Vagina (tissue), 2 donors: Measurements from ENCODE around the gene NRXN3. TPM values are rescaled to one million over a fixed set of nuclear protein-coding genes. Genes with fewer than 3 reads are reported as not detected.

Experiments
- DNase-seq, 2 donors: peaks; one replicate each; pipeline ENCODE4 v3.0.0-alpha.2; 2017; ENCODE audit errors: extremely low spot score in 2 of 2
- H3K27ac ChIP-seq: fragments of 200-600 bp; sonication (generic); one replicate; pipeline ENCODE4 v1.5.1; 2019
- H3K27me3 ChIP-seq: fragments of 200-600 bp; sonication (generic); one replicate; pipeline ENCODE4 v1.5.1; 2019
- H3K36me3 ChIP-seq, 2 donors: fragments of 200-600 bp; sonication (generic); one replicate each; pipeline ENCODE4 v1.5.1; 2017 to 2019
- H3K4me1 ChIP-seq: fragments of 200-600 bp; sonication (generic); one replicate; pipeline ENCODE4 v1.5.1; 2019
- H3K4me3 ChIP-seq, 2 donors: fragments of 200-600 bp; sonication (generic); 1 replicate in 1 of 2; 2 replicates in 1 of 2; pipeline ENCODE4 v1.5.1; 2016 to 2019
- H3K9me3 ChIP-seq: fragments of 200-600 bp; sonication (generic); one replicate; pipeline ENCODE4 v1.5.1; 2019
- POLR2A ChIP-seq, 2 donors: fragments of 450-650 bp; IDR thresholded peaks; one replicate each; pipeline ENCODE4 v1.6.1; 2017; ENCODE audit warnings: antibody characterized with exemption in 2 of 2, mild to moderate bottlenecking in 2 of 2, moderate library complexity in 2 of 2
- POLR2AphosphoS5 ChIP-seq, 2 donors: sonication (generic); formaldehyde crosslinking; IDR thresholded peaks; one replicate each; pipeline ENCODE4 v1.9.0; 2017; ENCODE audit warnings: antibody characterized with exemption in 2 of 2, mild to moderate bottlenecking in 2 of 2, low read depth in 1 of 2; ENCODE audit not compliant: insufficient read depth in 1 of 2
- intact Hi-C: fragments of 100-400 bp; cut with DNase I; formaldehyde crosslinking; loops from one replicate; pipeline ENCODE4 v1.15.1; 2023
- total RNA-seq: library from RNA; depleted of rRNA; stranded (reverse); fragments of >200 nt; gene quantifications from one replicate; pipeline ENCODE4 v1.2.3, GENCODE V29; 2016
- TF ChIP-seq, protein P1 (sequence below), 3 experiments: fragments of 450-650 bp in 2 of 3; fragments of 200-600 bp in 1 of 3; sonication (generic) in 1 of 3; IDR thresholded peaks; one replicate each; pipeline ENCODE4 v1.5.1; 2017 to 2019; ENCODE audit warnings: antibody characterized with exemption in 3 of 3, mild to moderate bottlenecking in 2 of 3, moderate library complexity in 2 of 3

Gene NRXN3
- total RNA-seq, 1 donor from 2014 or later = 4.7 TPM

DNA sequence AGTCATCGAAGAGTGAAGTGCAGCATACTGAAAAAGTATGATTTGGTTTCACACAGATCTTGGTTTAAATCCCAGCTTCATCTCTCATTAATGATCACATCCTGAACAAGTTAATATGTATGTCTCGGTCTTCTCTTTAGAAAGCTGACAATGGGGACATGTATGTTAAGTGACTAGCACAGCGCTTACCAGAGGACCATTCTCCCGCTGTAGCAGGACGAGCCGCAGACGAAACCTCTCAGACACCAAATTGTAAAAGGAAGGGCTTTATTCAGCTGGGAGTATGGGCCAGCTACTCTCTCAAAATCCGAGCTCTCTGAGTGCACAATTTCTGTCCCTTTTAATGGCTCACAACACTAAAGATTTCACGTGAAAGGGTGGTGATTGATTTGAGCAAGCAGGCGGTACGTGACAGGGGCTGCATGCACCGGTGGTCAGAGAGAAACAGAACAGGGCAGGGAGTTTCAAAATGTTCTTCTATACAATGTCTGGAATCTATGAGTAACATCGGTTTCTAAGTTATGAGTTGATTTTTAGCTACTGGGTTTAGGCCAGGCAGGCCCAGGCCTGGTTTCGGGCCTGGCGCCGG is 1358.7 kb downstream of the NRXN3 start:
- intact Hi-C loops = no loop called here
- DNase-seq = no peak
- Histone ChIP-seq H3K4me1 (no peaks in the 10 kb centered on the region), H3K36me3 (no peaks in the 10 kb centered on the region), H3K27ac (no peak overlapping the region), H3K27me3 (no peaks in the 10 kb centered on the region), H3K4me3 (no peak overlapping the region), H3K9me3 (no peaks in the 10 kb centered on the region)
- TF ChIP-seq POLR2A (IDR thresholded peaks at IDR 0.05) = no peak
- TF ChIP-seq POLR2AphosphoS5 (IDR thresholded peaks at IDR 0.05; ENCODE audit: insufficient read depth in 1 of 2, low read depth in 1 of 2) = no peak
- TF ChIP-seq, protein P1, sequence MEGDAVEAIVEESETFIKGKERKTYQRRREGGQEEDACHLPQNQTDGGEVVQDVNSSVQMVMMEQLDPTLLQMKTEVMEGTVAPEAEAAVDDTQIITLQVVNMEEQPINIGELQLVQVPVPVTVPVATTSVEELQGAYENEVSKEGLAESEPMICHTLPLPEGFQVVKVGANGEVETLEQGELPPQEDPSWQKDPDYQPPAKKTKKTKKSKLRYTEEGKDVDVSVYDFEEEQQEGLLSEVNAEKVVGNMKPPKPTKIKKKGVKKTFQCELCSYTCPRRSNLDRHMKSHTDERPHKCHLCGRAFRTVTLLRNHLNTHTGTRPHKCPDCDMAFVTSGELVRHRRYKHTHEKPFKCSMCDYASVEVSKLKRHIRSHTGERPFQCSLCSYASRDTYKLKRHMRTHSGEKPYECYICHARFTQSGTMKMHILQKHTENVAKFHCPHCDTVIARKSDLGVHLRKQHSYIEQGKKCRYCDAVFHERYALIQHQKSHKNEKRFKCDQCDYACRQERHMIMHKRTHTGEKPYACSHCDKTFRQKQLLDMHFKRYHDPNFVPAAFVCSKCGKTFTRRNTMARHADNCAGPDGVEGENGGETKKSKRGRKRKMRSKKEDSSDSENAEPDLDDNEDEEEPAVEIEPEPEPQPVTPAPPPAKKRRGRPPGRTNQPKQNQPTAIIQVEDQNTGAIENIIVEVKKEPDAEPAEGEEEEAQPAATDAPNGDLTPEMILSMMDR (IDR thresholded peaks at IDR 0.05) = no peak

DNA sequence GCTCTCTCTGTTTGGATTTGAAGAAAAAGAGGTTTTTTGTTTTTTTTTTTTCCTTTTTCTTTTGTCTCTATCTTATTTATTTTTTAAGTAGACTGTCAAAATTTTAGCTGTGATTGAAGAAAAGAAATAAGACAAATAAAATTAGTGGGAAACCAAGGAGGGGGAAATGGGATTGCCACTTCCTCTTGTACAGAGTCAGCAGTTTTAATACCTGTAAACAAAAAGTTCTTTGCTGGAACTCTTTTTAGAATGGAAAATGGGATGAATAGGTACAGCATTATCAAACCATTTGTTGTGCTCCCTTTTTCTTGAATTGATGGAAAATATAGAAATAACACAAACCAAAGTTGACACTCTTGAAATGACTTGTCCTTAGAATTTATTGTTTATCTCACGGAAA is 1360.4 kb downstream of the NRXN3 start:
- intact Hi-C loops = no loop called here
- TF ChIP-seq POLR2AphosphoS5 (IDR thresholded peaks at IDR 0.05; ENCODE audit: insufficient read depth in 1 of 2, low read depth in 1 of 2) (no peak), POLR2A (IDR thresholded peaks at IDR 0.05) (no peak)
- TF ChIP-seq, protein P1 (IDR thresholded peaks at IDR 0.05) = no peak
- no peak overlapping the region for H3K27ac ChIP-seq

DNA sequence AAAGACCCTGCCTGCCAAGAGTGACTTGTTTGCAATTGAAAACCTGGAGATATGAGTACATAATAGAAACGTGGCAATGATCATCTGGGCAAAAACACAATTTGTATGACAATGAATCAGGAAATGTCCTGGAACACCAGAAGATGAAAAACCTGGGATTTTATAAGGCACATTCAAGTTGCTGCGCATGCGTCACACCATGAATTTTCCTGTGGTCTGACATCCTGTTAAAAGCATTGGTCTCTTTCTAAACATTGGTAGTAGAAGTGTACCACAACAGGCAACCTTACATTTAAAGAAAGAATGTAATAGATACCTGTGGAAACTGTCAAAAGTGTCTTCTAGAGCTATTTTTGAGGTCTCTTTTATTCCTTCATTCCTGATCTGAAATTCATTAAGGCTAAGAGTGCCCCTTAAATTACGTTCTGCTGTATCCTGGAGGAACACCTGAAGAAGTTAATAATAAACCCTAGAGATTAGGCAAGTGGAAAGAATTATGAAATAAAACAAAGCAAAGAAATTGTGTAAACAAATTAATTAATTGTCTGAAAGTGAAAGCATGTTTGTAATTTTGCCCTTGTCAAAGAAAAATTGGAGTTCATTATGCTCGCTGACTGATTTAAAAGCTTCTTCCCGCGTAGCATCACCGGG is 1364.7 kb downstream of the NRXN3 start:
- Histone ChIP-seq H3K4me3 (no peak overlapping the region), H3K4me1 (no peaks in the 10 kb centered on the region), H3K9me3 (no peaks in the 10 kb centered on the region), H3K36me3 (no peaks in the 10 kb centered on the region), H3K27me3 (no peaks in the 10 kb centered on the region), H3K27ac (no peak overlapping the region)
- DNase-seq = no peak
- TF ChIP-seq, protein P1 (IDR thresholded peaks at IDR 0.05) = no peak
- TF ChIP-seq POLR2AphosphoS5 (IDR thresholded peaks at IDR 0.05; ENCODE audit: insufficient read depth in 1 of 2, low read depth in 1 of 2) (no peak), POLR2A (IDR thresholded peaks at IDR 0.05) (no peak)
- intact Hi-C loops = no loop called here

More for the DNA sequence above, 1360.4 kb downstream of the NRXN3 start:
- Histone ChIP-seq H3K27me3 (no peaks in the 10 kb centered on the region), H3K4me1 (no peaks in the 10 kb centered on the region), H3K9me3 (no peaks in the 10 kb centered on the region), H3K4me3 (no peak overlapping the region), H3K36me3 (no peaks in the 10 kb centered on the region)
- DNase-seq = no peak

DNA sequence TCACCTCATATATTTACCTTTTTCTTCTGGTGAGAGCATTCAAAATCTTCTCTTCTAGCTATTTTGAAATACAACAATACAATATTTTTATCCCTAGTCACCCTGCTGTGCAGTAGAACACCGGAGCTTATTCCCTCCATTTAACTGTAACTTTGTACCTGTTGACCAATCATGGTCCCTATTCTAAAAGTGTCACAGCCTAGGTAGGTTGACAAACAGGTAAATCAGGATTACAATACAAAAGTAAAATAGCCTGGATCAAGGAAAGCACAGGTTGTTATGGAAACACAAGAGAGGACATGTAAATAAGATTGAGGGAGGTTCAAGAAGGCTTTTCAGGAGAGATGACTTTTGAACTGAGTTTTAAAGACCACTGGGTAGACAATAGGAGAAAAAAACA is 1370.2 kb downstream of the NRXN3 start:
- H3K9me3 ChIP-seq = no peaks in the 10 kb centered on the region
- TF ChIP-seq, protein P1 (IDR thresholded peaks at IDR 0.05) = no peak
- TF ChIP-seq POLR2AphosphoS5 (IDR thresholded peaks at IDR 0.05; ENCODE audit: insufficient read depth in 1 of 2, low read depth in 1 of 2) (no peak), POLR2A (IDR thresholded peaks at IDR 0.05) (no peak)
- no peak for DNase-seq
- no peaks in the 10 kb centered on the region for H3K4me1 ChIP-seq
- no peaks in the 10 kb centered on the region for H3K36me3 ChIP-seq
- no peak overlapping the region for H3K4me3 ChIP-seq
- no peaks in the 10 kb centered on the region for H3K27me3 ChIP-seq
- intact Hi-C loops = no loop called here
- H3K27ac ChIP-seq = no peak overlapping the region

DNA sequence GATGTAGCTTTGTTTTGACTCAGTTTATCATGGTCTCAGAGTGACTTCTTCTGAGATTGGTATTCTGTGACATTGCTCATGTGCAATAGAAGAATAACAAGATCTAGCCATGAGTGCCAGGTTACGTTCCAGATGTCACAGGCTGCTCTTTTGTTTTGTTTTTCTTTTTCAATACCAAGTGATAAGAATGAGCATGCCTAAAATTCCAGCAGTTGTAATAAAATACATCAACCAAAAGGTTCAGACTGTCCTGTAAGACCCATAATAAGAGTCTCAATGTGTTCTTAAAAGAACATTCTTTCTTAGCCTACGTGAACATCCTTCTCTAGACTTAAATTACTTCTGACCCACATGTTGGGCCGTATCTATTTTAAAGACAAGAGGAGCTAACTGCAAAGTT is 1371.9 kb downstream of the NRXN3 start:
- intact Hi-C loops = no loop called here
- H3K9me3 ChIP-seq = no peaks in the 10 kb centered on the region
- H3K36me3 ChIP-seq = no peaks in the 10 kb centered on the region
- no peak overlapping the region for H3K4me3 ChIP-seq
- no peak overlapping the region for H3K27ac ChIP-seq
- no peaks in the 10 kb centered on the region for H3K4me1 ChIP-seq
- no peak for DNase-seq
- TF ChIP-seq POLR2A (IDR thresholded peaks at IDR 0.05) (no peak), POLR2AphosphoS5 (IDR thresholded peaks at IDR 0.05; ENCODE audit: insufficient read depth in 1 of 2, low read depth in 1 of 2) (no peak)
- TF ChIP-seq, protein P1 (IDR thresholded peaks at IDR 0.05) = no peak
- H3K27me3 ChIP-seq = no peaks in the 10 kb centered on the region
